ENCODE measurements around the gene HBZ. TPM values are rescaled to one million over a fixed set of nuclear protein-coding genes. Genes with fewer than 3 reads are reported as not detected.
"Not testable (repeated sequence)": the region's sequence is repeated elsewhere in the genome, so short reads cannot be mapped to it uniquely, and the experiment has no call there.

HBZ gene
- total RNA-seq, 1 experiment from 2014 or later: not detected

DNA sequence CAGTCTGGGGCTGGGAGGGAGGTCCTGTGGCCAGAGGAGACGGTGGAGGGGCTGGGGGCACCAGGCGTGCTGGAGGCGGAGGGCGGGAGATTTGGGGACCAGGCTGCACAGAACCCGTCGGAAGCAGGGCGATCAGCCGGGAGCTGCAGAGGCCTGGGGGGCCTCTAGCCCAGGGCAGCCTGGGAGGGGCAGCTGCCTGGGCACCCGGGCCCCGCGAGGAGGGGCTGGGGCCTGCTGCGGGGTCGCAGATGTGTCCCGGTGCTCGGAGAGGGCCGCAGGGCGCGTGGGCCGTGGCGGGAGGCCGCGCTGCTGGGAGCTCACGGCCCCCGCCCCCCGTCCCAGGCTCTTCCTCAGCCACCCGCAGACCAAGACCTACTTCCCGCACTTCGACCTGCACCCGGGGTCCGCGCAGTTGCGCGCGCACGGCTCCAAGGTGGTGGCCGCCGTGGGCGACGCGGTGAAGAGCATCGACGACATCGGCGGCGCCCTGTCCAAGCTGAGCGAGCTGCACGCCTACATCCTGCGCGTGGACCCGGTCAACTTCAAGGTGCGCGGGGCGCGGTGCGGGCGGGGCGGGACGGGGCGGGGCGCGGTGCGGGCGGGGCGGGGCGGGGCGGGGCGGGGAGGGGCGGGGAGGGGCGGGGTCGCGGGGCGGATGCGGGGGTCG is 1.2 kb downstream of the HBZ start:
- H3K27ac ChIP-seq (ENCODE audit: low read depth, low read length); H3K79me2 ChIP-seq (ENCODE audit: insufficient read depth, low read length); H3K4me3 ChIP-seq (replicated peaks in 1 of 2; ENCODE audit: low read depth in 1 of 2, low read length in 2 of 2); H2AFZ ChIP-seq (ENCODE audit: low read depth, low read length, poor library complexity, severe bottlenecking); H3K9me2 ChIP-seq (ENCODE audit: insufficient read depth); BruUV-seq (replicated peaks); H3K9me3 ChIP-seq (ENCODE audit: control insufficient read depth in 1 of 2, insufficient read depth in 1 of 2, low read depth in 1 of 2, low read length in 2 of 2); H3K9ac ChIP-seq (ENCODE audit: low read length); CTCF ChIA-PET; POLR2A ChIA-PET; H3K36me3 ChIP-seq (ENCODE audit: control insufficient read depth in 1 of 2, insufficient read depth in 2 of 2, low read length in 2 of 2); DNase-seq (ENCODE audit: low read depth, low spot score); H3K27me3 ChIP-seq (ENCODE audit: insufficient read depth, low read length); H4K20me1 ChIP-seq (ENCODE audit: insufficient read depth); H3K4me1 ChIP-seq (ENCODE audit: control insufficient read depth in 1 of 2, insufficient read depth in 2 of 2, low read length in 2 of 2); H3K4me2 ChIP-seq (ENCODE audit: low read length); RAD21 ChIA-PET (ENCODE audit: low non-redundant PET in 1 of 2, low total read pairs in 2 of 2, uncharacterized antibody in 2 of 2, unreplicated experiment in 2 of 2); intact Hi-C loops (cut with micrococcal nuclease): not testable (repeated sequence)
- peak; percentile 42 for ATAC-seq

- Histone ChIP-seq H3K9me3 (ENCODE audit: control insufficient read depth in 1 of 2, insufficient read depth in 1 of 2, low read depth in 1 of 2, low read length in 2 of 2) (no peaks in the 10 kb centered on the region), H3K4me3 (replicated peaks in 1 of 2; ENCODE audit: low read depth in 1 of 2, low read length in 2 of 2) (peak overlapping the region; percentile 35 to 52), H4K20me1 (ENCODE audit: insufficient read depth) (no peaks in the 10 kb centered on the region), H3K27me3 (ENCODE audit: insufficient read depth, low read length) (no peaks in the 10 kb centered on the region), H3K9ac (ENCODE audit: low read length) (peak overlapping the region; percentile 35), H3K4me2 (ENCODE audit: low read length) (peak overlapping the region; percentile 88), H2AFZ (ENCODE audit: low read depth, low read length, poor library complexity, severe bottlenecking) (no peak overlapping the region), H3K79me2 (ENCODE audit: insufficient read depth, low read length) (no peaks in the 10 kb centered on the region), H3K27ac (ENCODE audit: low read depth, low read length) (no peak overlapping the region), H3K36me3 (ENCODE audit: control insufficient read depth in 1 of 2, insufficient read depth in 2 of 2, low read length in 2 of 2) (no peaks in the 10 kb centered on the region), H3K4me1 (ENCODE audit: control insufficient read depth in 1 of 2, insufficient read depth in 2 of 2, low read length in 2 of 2) (peaks cover 5 to 9% of the 10 kb centered on the region in 2 experiments; a peak in 3 of 4 replicates), H3K9me2 (ENCODE audit: insufficient read depth) (no peaks in the 10 kb centered on the region)
- ATAC-seq (peak; percentile 80), DNase-seq (ENCODE audit: low read depth, low spot score) (no peak)
- TF ChIP-seq EZH2 (IDR thresholded peaks at IDR 0.05) (no peak), SP1 (IDR thresholded peaks at IDR 0.05; ENCODE audit: low read depth) (no peak), FOSL1 (IDR thresholded peaks at IDR 0.05; ENCODE audit: low read depth) (no peak), ZFX (IDR thresholded peaks at IDR 0.05) (no peak), MAX (IDR thresholded peaks at IDR 0.05) (no peak), POLR2AphosphoS5 (IDR thresholded peaks at IDR 0.05; ENCODE audit: low read depth, low read length) (no peak), ZNF274 (IDR thresholded peaks at IDR 0.05; ENCODE audit: low read depth, low read length) (no peak), RAD21 (IDR thresholded peaks at IDR 0.05; ENCODE audit: low read depth) (no peak)
- intact Hi-C loops (cut with micrococcal nuclease): no loop called here
- POLR2A ChIA-PET: no interaction called here
- CTCF ChIA-PET: no interaction called here
- BruUV-seq (replicated peaks): no TSS peak
- RAD21 ChIA-PET (ENCODE audit: low non-redundant PET in 1 of 2, low total read pairs in 2 of 2, uncharacterized antibody in 2 of 2, unreplicated experiment in 2 of 2): no interaction called here
Observed at GRCh38 chr16:154217-155030, 2.0 kb downstream of the HBZ start.

All from HCT116 (cell line).